HG02610 (cell line): ENCODE results near the gene SYCE1L.
"Not testable (repeated sequence)": the region's sequence is repeated elsewhere in the genome, so short reads cannot be mapped to it uniquely, and the experiment has no call there.

Source experiments
- ATAC-seq: cut with Tn5 transposase; IDR thresholded peaks from one replicate; pipeline ENCODE4 v1.9.1; 2021; ENCODE audit warnings: mild to moderate bottlenecking, moderate library complexity; ENCODE audit not compliant: unreplicated experiment

SYCE1L gene

GRCh38 chr16:77199211-77199610 lies at the start of gene SYCE1L:
SYCE1L (plus strand) TSS chr16:77199408; CDS start chr16:77199452, 44 bp downstream.
- no peak for ATAC-seq

- ATAC-seq: no peak
Observed at GRCh38 chr16:77157346-77158058, 41.7 kb upstream of the SYCE1L start.

- ATAC-seq: no peak
Observed at GRCh38 chr16:77158293-77158692, 40.9 kb upstream of the SYCE1L start.

GRCh38 chr16:77165006-77165405 lies 34.2 kb upstream of the SYCE1L start:
- ATAC-seq: no peak

- not testable (repeated sequence) for ATAC-seq
Observed at GRCh38 chr16:77165536-77166236, 33.5 kb upstream of the SYCE1L start.

- ATAC-seq: no peak
Observed at GRCh38 chr16:77166726-77167125, 32.5 kb upstream of the SYCE1L start.

GRCh38 chr16:77168901-77169300 lies 30.3 kb upstream of the SYCE1L start:
- no peak for ATAC-seq

GRCh38 chr16:77169650-77170236 lies 29.5 kb upstream of the SYCE1L start:
- peak; percentile 60 for ATAC-seq

GRCh38 chr16:77170805-77171204 lies 28.4 kb upstream of the SYCE1L start:
- no peak for ATAC-seq

GRCh38 chr16:77171745-77172635 lies 27.2 kb upstream of the SYCE1L start:
- peak; percentile 87 for ATAC-seq

GRCh38 chr16:77172951-77173350 lies 26.3 kb upstream of the SYCE1L start:
- ATAC-seq: no peak

- no peak for ATAC-seq
Observed at GRCh38 chr16:77183137-77183536, 16.1 kb upstream of the SYCE1L start.

GRCh38 chr16:77186298-77186697 lies 12.9 kb upstream of the SYCE1L start:
- ATAC-seq: not testable (repeated sequence)

GRCh38 chr16:77190190-77190477 lies 9.1 kb upstream of the SYCE1L start:
- no peak for ATAC-seq

- ATAC-seq: peak; percentile 98
Observed at GRCh38 chr16:77190478-77191258, 8.5 kb upstream of the SYCE1L start, which contains the start of gene MON1B. MON1B (plus strand) TSS chr16:77191190; CDS start chr16:77191486, 296 bp downstream.

- no peak for ATAC-seq
Observed at GRCh38 chr16:77191259-77191969, 7.8 kb upstream of the SYCE1L start.

GRCh38 chr16:77193377-77193776 lies 5.8 kb upstream of the SYCE1L start:
- ATAC-seq: no peak

GRCh38 chr16:77194295-77195231 lies 4.6 kb upstream of the SYCE1L start:
- no peak for ATAC-seq

- no peak for ATAC-seq
Observed at GRCh38 chr16:77195411-77195810, 3.8 kb upstream of the SYCE1L start.
